Gastroesophageal sphincter (tissue), 2 donors: ENCODE data around the gene SERPINE1.

Experiments
- EP300 ChIP-seq: sonication (generic); formaldehyde crosslinking; IDR thresholded peaks from one replicate; pipeline ENCODE4 v1.6.1; 2017; ENCODE audit warnings: antibody characterized with exemption, mild to moderate bottlenecking
- POLR2AphosphoS5 ChIP-seq: sonication (generic); formaldehyde crosslinking; IDR thresholded peaks from one replicate; pipeline ENCODE4 v1.6.1; 2017; ENCODE audit warnings: antibody characterized with exemption

GRCh38 chr7:101114492-101114891 is 12.4 kb upstream of the SERPINE1 start:
- TF ChIP-seq POLR2AphosphoS5 (no peak), EP300 (no peak)
